ENCODE data around the gene TSPAN10. TPM values are rescaled to one million over a fixed set of nuclear protein-coding genes. Genes with fewer than 3 reads are reported as not detected.

TSPAN10 gene
- total and polyA plus RNA-seq, 9 of the 15 experiments (the other 6 are each of a cell fraction or from before 2014, with no cell fraction given), result 0.05 to 0.31 (median 0.13) TPM; not detected in 1

- in situ Hi-C loops (cut with MboI), result no loop called here
- Histone ChIP-seq H3K27me3 (ENCODE audit: control insufficient read depth in 2 of 2, insufficient read depth in 2 of 2, low read length in 2 of 2) (no peaks in the 10 kb centered on the region), H3K4me3 (no peak overlapping the region), H3K9me3 (replicated peaks; ENCODE audit: control insufficient read depth, insufficient read depth, low read depth, low read length) (peaks cover 4% of the 10 kb centered on the region), H3K4me2 (ENCODE audit: insufficient read depth, low read length) (no peak overlapping the region; the same call in 1 of the 2 replicates), H3K36me3 (ENCODE audit: control insufficient read depth, insufficient read depth, low read length) (no peaks in the 10 kb centered on the region), H3K9me1 (ENCODE audit: control insufficient read depth, insufficient read depth, low read length) (no peaks in the 10 kb centered on the region), H2AFZ (ENCODE audit: low read depth, low read length) (peak overlapping the region; percentile 29; the same call in 1 of the 2 replicates), H4K20me1 (replicated peaks; ENCODE audit: control insufficient read depth, insufficient read depth, low read length) (no peaks in the 10 kb centered on the region), H3K4me1 (replicated peaks in 1 of 2; ENCODE audit: control insufficient read depth in 2 of 2, insufficient read depth in 2 of 2, low read length in 2 of 2) (peaks cover 22 to 58% of the 10 kb centered on the region in 2 experiments; a peak in 4 of 5 replicates), H3K9ac (ENCODE audit: insufficient read depth in 1 of 2, low read depth in 2 of 2, low read length in 2 of 2) (peak overlapping the region in 1 of 2 experiments; percentile 88; a peak in 2 of 4 replicates), H3K27ac (ENCODE audit: extremely low read depth, low read depth, low read length) (no peak overlapping the region), H3K79me2 (ENCODE audit: control insufficient read depth, insufficient read depth, low read length) (no peaks in the 10 kb centered on the region)
- TF ChIP-seq CHAMP1 (IDR thresholded peaks at IDR 0.05) (no peak), EGR1 (conservative IDR thresholded peaks at IDR 0.05) (peak; percentile 91), POLR3A (IDR thresholded peaks at IDR 0.05; ENCODE audit: borderline replicate concordance, extremely low read depth, insufficient read depth, insufficient read length) (no peak), NR2F6 (CRISPR knock-in tag; IDR thresholded peaks at IDR 0.05) (no peak), KAT2B (IDR thresholded peaks at IDR 0.05; ENCODE audit: low read depth, low read length) (no peak), GTF2F1 (IDR thresholded peaks at IDR 0.05; ENCODE audit: low read depth, low read length) (no peak)
- TF ChIP-seq, protein P1, sequence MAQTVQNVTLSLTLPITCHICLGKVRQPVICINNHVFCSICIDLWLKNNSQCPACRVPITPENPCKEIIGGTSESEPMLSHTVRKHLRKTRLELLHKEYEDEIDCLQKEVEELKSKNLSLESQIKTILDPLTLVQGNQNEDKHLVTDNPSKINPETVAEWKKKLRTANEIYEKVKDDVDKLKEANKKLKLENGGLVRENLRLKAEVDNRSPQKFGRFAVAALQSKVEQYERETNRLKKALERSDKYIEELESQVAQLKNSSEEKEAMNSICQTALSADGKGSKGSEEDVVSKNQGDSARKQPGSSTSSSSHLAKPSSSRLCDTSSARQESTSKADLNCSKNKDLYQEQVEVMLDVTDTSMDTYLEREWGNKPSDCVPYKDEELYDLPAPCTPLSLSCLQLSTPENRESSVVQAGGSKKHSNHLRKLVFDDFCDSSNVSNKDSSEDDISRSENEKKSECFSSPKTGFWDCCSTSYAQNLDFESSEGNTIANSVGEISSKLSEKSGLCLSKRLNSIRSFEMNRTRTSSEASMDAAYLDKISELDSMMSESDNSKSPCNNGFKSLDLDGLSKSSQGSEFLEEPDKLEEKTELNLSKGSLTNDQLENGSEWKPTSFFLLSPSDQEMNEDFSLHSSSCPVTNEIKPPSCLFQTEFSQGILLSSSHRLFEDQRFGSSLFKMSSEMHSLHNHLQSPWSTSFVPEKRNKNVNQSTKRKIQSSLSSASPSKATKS (CRISPR knock-in tag; IDR thresholded peaks at IDR 0.05), result no peak
- no peak for FAIRE-seq
- intact Hi-C loops (cut with micrococcal nuclease), result no loop called here
- WGBS (ENCODE audit: insufficient coverage, low coverage, missing lambda C conversion rate), result 63% methylated on average over 8 of the region's 15 CpGs
- peak in 3 of 4 experiments; percentile 54 to 65 (median 60) for DNase-seq (ENCODE audit: extremely low read depth in 1 of 4, low spot score in 3 of 4)
- no TSS peak for BruUV-seq (replicated peaks)
- ChIA-PET POLR2A (interaction anchor here (1.0 kb wide), 1 partner anchor 8 kb away, joined by 3 read pairs; no protein-coding TSS in a partner anchor), CTCF (ENCODE audit: low intra/inter-chr PET ratio) (no interaction called here)
- peak; percentile 58 for ATAC-seq
Measured at GRCh38 chr17:81644496-81644895, 7.5 kb downstream of the TSPAN10 start.
